Endothelial cell of umbilical vein (primary cell): ENCODE data around the gene CALHM1. TPM values are rescaled to one million over a fixed set of nuclear protein-coding genes. Genes with fewer than 3 reads are reported as not detected.

Experiments used
- BruUV-seq: library from RNA; stranded (reverse); fragments of 400-500 nt; replicated peaks from 2 replicates; lab custom pipeline; 2021; lab: Mats Ljungman, UMichigan
- CTCF ChIA-PET: fragments of 300-600, 350-600 bp; sonication (Branson Sonifier 250); formaldehyde crosslinking; loops from one replicate; lab custom pipeline; 2021; ENCODE audit warnings: antibody characterized with exemption, inconsistent platforms; lab: Charles Lee
- POLR2A ChIA-PET: fragments of 300-600, 350-600 bp; sonication (Branson Sonifier 250); formaldehyde crosslinking; loops from one replicate; lab custom pipeline; 2021; ENCODE audit warnings: antibody characterized with exemption, inconsistent platforms; lab: Charles Lee
- DNase-seq: peaks from one replicate; pipeline ENCODE4 v3.0.0-alpha.2; 2011; ENCODE audit warnings: low read depth, low spot score
- FAIRE-seq: peaks from 2 replicates; lab custom pipeline; 2011; peaks lifted over from hg19 to GRCh38; lab: Jason Lieb, UNC
- H2AFZ ChIP-seq: 2 replicates; pipeline ENCODE4 v1.6.0; 2012; ENCODE audit warnings: low read depth, low read length, control low read depth, inconsistent platforms
- H3K27ac ChIP-seq: 2 replicates; pipeline ENCODE4 v1.5.1; 2011; ENCODE audit warnings: low read depth, mild to moderate bottlenecking, control low read depth, low read length, moderate library complexity; ENCODE audit not compliant: insufficient read depth
- H3K27me3 ChIP-seq, 2 experiments: 2 replicates each; pipeline versions ENCODE4 v1.6.0 to v1.6.1; 2011; ENCODE audit warnings: low read length in 2 of 2, mixed read lengths in 1 of 2; ENCODE audit not compliant: control insufficient read depth in 2 of 2, insufficient read depth in 2 of 2
- H3K36me3 ChIP-seq, 2 experiments: 2 replicates in 1 of 2; 3 replicates in 1 of 2; pipeline ENCODE4 v1.5.1; 2011; ENCODE audit warnings: low read length in 2 of 2, mild to moderate bottlenecking in 1 of 2, moderate library complexity in 1 of 2; ENCODE audit not compliant: control insufficient read depth in 2 of 2, insufficient read depth in 2 of 2; ENCODE audit errors: extremely low read depth in 1 of 2
- H3K4me1 ChIP-seq: 3 replicates; pipeline ENCODE4 v1.5.1; 2011; ENCODE audit warnings: mild to moderate bottlenecking, low read length; ENCODE audit not compliant: control insufficient read depth, insufficient read depth; ENCODE audit errors: extremely low read depth
- H3K4me2 ChIP-seq: 2 replicates; pipeline ENCODE4 v1.6.1; 2011; ENCODE audit warnings: low read length, control low read depth, mixed read lengths; ENCODE audit not compliant: insufficient read depth
- H3K4me3 ChIP-seq, 3 experiments: fragments of 200-600 bp in 1 of 3; sonication (generic), shearing (Covaris generic) in 1 of 3; replicated peaks in 1 of 3; 2 replicates each; pipeline ENCODE4 v1.5.1; 2011 to 2016; ENCODE audit warnings: control low read depth in 3 of 3, low read length in 3 of 3, mild to moderate bottlenecking in 2 of 3, inconsistent platforms in 1 of 3, low read depth in 1 of 3, moderate library complexity in 1 of 3; ENCODE audit not compliant: insufficient read depth in 1 of 3
- H3K79me2 ChIP-seq: 2 replicates; pipeline ENCODE4 v1.6.0; 2012; ENCODE audit warnings: low read length, inconsistent platforms; ENCODE audit not compliant: control insufficient read depth, insufficient read depth
- H3K9ac ChIP-seq: replicated peaks from 2 replicates; pipeline ENCODE3; 2011; ENCODE audit warnings: low read length, control low read depth; ENCODE audit not compliant: insufficient read depth; ENCODE audit errors: extremely low read depth
- H3K9me1 ChIP-seq: replicated peaks from 3 replicates; pipeline ENCODE4 v1.6.0; 2011; ENCODE audit warnings: mild to moderate bottlenecking, low read length; ENCODE audit not compliant: control insufficient read depth, insufficient read depth; ENCODE audit errors: extremely low read depth
- H3K9me3 ChIP-seq: replicated peaks from 2 replicates; pipeline ENCODE4 v1.5.1; 2012; ENCODE audit warnings: low read length, inconsistent platforms; ENCODE audit not compliant: control insufficient read depth, insufficient read depth
- H4K20me1 ChIP-seq: replicated peaks from 2 replicates; pipeline ENCODE3; 2011; ENCODE audit warnings: mild to moderate bottlenecking, low read length; ENCODE audit not compliant: control insufficient read depth, insufficient read depth; ENCODE audit errors: extremely low read depth
- EZH2 ChIP-seq: IDR thresholded peaks from 2 replicates; pipeline ENCODE4 v1.6.1; 2012; ENCODE audit warnings: borderline replicate concordance, low read depth, mild to moderate bottlenecking, moderate library complexity, low read length, inconsistent platforms; ENCODE audit not compliant: severe bottlenecking
- FOS ChIP-seq: IDR thresholded peaks from 2 replicates; pipeline ENCODE4 v1.6.1; 2011; ENCODE audit warnings: mild to moderate bottlenecking, low read length, moderate library complexity, borderline replicate concordance; ENCODE audit not compliant: insufficient read depth
- GATA2 ChIP-seq: IDR thresholded peaks from 2 replicates; pipeline ENCODE4 v1.7.0; 2011; ENCODE audit warnings: low read depth, mild to moderate bottlenecking, moderate library complexity, mixed read lengths, low read length; ENCODE audit not compliant: insufficient read length, insufficient read depth
- JUN ChIP-seq: IDR thresholded peaks from 2 replicates; pipeline ENCODE4 v1.6.1; 2011; ENCODE audit warnings: borderline replicate concordance, low read depth; ENCODE audit not compliant: insufficient read length, insufficient read depth
- MYC ChIP-seq: IDR thresholded peaks from one replicate; pipeline ENCODE4 v1.6.1; 2011; ENCODE audit warnings: mild to moderate bottlenecking, low read depth, low read length
- POLR2A ChIP-seq: IDR thresholded peaks from 2 replicates; pipeline ENCODE4 v1.6.1; 2012; ENCODE audit warnings: low read depth, mild to moderate bottlenecking, control low read depth, low read length
- POLR2AphosphoS5 ChIP-seq: IDR thresholded peaks from 2 replicates; pipeline ENCODE4 v1.6.1; 2012; ENCODE audit warnings: low read depth, mild to moderate bottlenecking, control low read depth, low read length, moderate library complexity; ENCODE audit not compliant: insufficient read depth
- dilution Hi-C: fragments of 300-500 bp; cut with MboI; formaldehyde crosslinking; loops from one replicate; pipeline ENCODE4 v1.15.0; 2019; ENCODE audit warnings: low sequenced_read_pairs; ENCODE audit not compliant: extremely low pct_ligation_motif_present
- intact Hi-C: fragments of 100-400 bp; cut with micrococcal nuclease; formaldehyde crosslinking; loops from one replicate; pipeline ENCODE4 v1.10.0; 2022
- polyA plus RNA-seq, 4 experiments: library from polyadenylated mRNA; depleted of rRNA in 3 of 4; stranded (reverse) in 3 of 4; unstranded in 1 of 4; fragments of >200 nt; gene quantifications; 2 replicates each; pipeline versions ENCODE4 v1.2.1 to v1.2.3, GENCODE V29; 2011 to 2012; ENCODE audit warnings: missing spikeins in 1 of 4
- total RNA-seq: library from RNA; stranded (reverse); gene quantifications from 2 replicates; pipeline ENCODE4 v1.2.3, GENCODE V29; 2021
- TF ChIP-seq, protein P1 (sequence below): IDR thresholded peaks from 2 replicates; pipeline ENCODE4 v1.6.1; 2011; ENCODE audit not compliant: insufficient read depth, insufficient read length
- TF ChIP-seq, protein P2 (sequence below), 2 donors: IDR thresholded peaks; 1 replicate in 1 of 2; 2 replicates in 1 of 2; pipeline ENCODE4 v1.5.1; 2011; ENCODE audit warnings: low read length in 2 of 2, mild to moderate bottlenecking in 2 of 2, moderate library complexity in 2 of 2, control low read depth in 1 of 2, inconsistent platforms in 1 of 2, low read depth in 1 of 2; ENCODE audit not compliant: insufficient read depth in 1 of 2; ENCODE audit errors: extremely low read depth in 1 of 2

CALHM1 gene
- total and polyA plus RNA-seq, 2 donors (not counting 3 experiments of a cell fraction or from before 2014, with no cell fraction given) = not detected

DNA sequence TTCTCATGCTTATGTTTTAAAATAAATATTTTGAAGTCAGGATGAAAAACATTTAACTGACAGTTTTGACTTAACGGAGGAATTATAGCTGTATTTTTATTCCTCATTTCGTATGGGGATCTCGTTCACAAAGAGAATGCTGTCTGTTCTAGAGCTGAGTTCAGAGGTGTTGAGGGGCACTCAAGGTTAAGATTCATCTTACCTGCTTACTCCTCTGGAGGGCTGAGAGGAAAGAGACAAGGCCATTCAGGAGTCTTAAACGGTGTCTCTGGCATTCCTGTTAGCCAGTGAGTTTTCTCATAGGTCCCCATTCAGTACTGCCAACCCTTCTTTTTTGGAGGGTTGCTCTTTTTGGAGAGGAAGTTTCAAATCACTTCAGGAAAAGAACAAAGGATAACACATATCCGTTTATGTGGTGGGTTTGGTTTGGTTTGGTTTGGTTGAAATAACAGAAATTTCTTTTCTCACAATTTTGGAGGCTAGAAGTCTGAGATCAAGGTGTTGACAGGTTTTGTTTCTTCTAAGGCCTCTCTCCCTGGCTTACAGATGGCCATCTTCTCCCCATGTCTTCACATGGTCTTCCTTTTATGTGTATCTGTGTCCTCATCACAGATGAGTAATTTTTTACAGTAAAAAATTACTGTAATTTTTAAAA, 29.6 kb downstream of the CALHM1 start:
- H3K9me3 ChIP-seq = no peaks in the 10 kb centered on the region
- H2AFZ ChIP-seq = no peak overlapping the region
- no peak for TF ChIP-seq EZH2
- no peak for TF ChIP-seq JUN
- TF ChIP-seq MYC = no peak
- TF ChIP-seq FOS = no peak
- no peak for TF ChIP-seq GATA2
- TF ChIP-seq, protein P1, sequence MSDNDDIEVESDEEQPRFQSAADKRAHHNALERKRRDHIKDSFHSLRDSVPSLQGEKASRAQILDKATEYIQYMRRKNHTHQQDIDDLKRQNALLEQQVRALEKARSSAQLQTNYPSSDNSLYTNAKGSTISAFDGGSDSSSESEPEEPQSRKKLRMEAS = no peak
- TF ChIP-seq, protein P2, sequence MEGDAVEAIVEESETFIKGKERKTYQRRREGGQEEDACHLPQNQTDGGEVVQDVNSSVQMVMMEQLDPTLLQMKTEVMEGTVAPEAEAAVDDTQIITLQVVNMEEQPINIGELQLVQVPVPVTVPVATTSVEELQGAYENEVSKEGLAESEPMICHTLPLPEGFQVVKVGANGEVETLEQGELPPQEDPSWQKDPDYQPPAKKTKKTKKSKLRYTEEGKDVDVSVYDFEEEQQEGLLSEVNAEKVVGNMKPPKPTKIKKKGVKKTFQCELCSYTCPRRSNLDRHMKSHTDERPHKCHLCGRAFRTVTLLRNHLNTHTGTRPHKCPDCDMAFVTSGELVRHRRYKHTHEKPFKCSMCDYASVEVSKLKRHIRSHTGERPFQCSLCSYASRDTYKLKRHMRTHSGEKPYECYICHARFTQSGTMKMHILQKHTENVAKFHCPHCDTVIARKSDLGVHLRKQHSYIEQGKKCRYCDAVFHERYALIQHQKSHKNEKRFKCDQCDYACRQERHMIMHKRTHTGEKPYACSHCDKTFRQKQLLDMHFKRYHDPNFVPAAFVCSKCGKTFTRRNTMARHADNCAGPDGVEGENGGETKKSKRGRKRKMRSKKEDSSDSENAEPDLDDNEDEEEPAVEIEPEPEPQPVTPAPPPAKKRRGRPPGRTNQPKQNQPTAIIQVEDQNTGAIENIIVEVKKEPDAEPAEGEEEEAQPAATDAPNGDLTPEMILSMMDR (IDR thresholded peaks at IDR 0.05; ENCODE audit: extremely low read depth in 1 of 2, insufficient read depth in 1 of 2, low read depth in 1 of 2, low read length in 2 of 2) = no peak
- TF ChIP-seq POLR2A = no peak
- no peak for TF ChIP-seq POLR2AphosphoS5
- H4K20me1 ChIP-seq = no peaks in the 10 kb centered on the region
- H3K36me3 ChIP-seq = peaks cover 16 to 25% of the 10 kb centered on the region in 2 experiments
- intact Hi-C loops (loop anchor here (10.0 kb wide), 1 partner anchor 256 kb away; no protein-coding TSS in a partner anchor), dilution Hi-C loops (no loop called here)
- FAIRE-seq (no peak), DNase-seq (peak; percentile 2)
- no peak overlapping the region for H3K9ac ChIP-seq
- no peak overlapping the region for H3K4me3 ChIP-seq
- no peaks in the 10 kb centered on the region for H3K9me1 ChIP-seq
- H3K27me3 ChIP-seq = no peaks in the 10 kb centered on the region
- H3K4me1 ChIP-seq = peaks cover 9% of the 10 kb centered on the region
- H3K79me2 ChIP-seq = no peaks in the 10 kb centered on the region
- H3K27ac ChIP-seq = peak overlapping the region; percentile 8
- peak overlapping the region; percentile 33 for H3K4me2 ChIP-seq
- no TSS peak for BruUV-seq
- CTCF ChIA-PET = no interaction called here
- POLR2A ChIA-PET = no interaction called here
